ENCODE data around the gene HUWE1. TPM values are rescaled to one million over a fixed set of nuclear protein-coding genes. Genes with fewer than 3 reads are reported as not detected.
A peak's percentile ranks its signal among the peaks of the same experiment; 100 is the strongest.

HUWE1 gene
- total and polyA plus RNA-seq, 9 of the 15 experiments (the other 6 are each of a cell fraction or from before 2014, with no cell fraction given) = 23.9 to 204 (median 65.1) TPM

DNA sequence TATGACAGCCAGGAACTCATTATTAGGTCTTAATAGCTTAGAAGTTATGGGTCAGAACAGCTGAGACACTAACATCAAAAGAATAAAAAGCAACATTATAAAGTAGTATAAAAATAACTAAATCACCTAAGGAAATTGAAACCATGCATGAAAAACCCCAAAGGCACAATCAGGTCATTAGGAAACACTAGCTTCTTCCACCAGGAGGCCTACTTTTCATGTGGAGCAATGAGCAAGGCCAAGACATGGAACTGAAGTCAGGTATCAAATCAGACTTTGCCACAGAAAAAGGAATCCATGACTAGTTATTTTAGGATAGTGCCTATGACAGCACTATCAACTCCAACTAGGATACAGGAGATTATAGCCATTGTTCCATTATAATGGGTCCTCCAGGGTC lies 7.9 kb downstream of the HUWE1 start:
- peak in 1 of 2 experiments; percentile 25; a peak in 1 of 4 replicates for TF ChIP-seq RAD21 (CRISPR knock-in tag; conservative IDR thresholded peaks at IDR 0.05 in 1 of 2, IDR thresholded peaks at IDR 0.05 in 1 of 2)
- TF ChIP-seq, protein P1, sequence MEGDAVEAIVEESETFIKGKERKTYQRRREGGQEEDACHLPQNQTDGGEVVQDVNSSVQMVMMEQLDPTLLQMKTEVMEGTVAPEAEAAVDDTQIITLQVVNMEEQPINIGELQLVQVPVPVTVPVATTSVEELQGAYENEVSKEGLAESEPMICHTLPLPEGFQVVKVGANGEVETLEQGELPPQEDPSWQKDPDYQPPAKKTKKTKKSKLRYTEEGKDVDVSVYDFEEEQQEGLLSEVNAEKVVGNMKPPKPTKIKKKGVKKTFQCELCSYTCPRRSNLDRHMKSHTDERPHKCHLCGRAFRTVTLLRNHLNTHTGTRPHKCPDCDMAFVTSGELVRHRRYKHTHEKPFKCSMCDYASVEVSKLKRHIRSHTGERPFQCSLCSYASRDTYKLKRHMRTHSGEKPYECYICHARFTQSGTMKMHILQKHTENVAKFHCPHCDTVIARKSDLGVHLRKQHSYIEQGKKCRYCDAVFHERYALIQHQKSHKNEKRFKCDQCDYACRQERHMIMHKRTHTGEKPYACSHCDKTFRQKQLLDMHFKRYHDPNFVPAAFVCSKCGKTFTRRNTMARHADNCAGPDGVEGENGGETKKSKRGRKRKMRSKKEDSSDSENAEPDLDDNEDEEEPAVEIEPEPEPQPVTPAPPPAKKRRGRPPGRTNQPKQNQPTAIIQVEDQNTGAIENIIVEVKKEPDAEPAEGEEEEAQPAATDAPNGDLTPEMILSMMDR (IDR thresholded peaks at IDR 0.05 in 2 of 3, conservative IDR thresholded peaks at IDR 0.05 in 1 of 3; ENCODE audit: insufficient read depth in 2 of 3, low read depth in 1 of 3, low read length in 3 of 3) = peak in 2 of 3 experiments; percentile 3 to 32; a peak in 2 of 6 replicates
- TF ChIP-seq FOXM1 (IDR thresholded peaks at IDR 0.05; ENCODE audit: low read depth) = no peak
- TF ChIP-seq FOXM1 (CRISPR knock-in tag; IDR thresholded peaks at IDR 0.05; ENCODE audit: low read depth) = no peak
- TF ChIP-seq RBM34 (IDR thresholded peaks at IDR 0.05; ENCODE audit: borderline replicate concordance, insufficient read depth, low read length) = no peak
- Histone ChIP-seq H3K79me2 (ENCODE audit: control insufficient read depth, insufficient read depth, low read length) (peaks cover 99% of the 10 kb centered on the region), H3K4me2 (ENCODE audit: insufficient read depth, low read length) (no peak overlapping the region), H3K27ac (ENCODE audit: extremely low read depth, low read depth, low read length) (no peak overlapping the region), H3K4me3 (no peak overlapping the region), H3K27me3 (ENCODE audit: control insufficient read depth in 2 of 2, insufficient read depth in 2 of 2, low read length in 2 of 2) (no peaks in the 10 kb centered on the region), H3K36me3 (ENCODE audit: control insufficient read depth, insufficient read depth, low read length) (peaks cover 83% of the 10 kb centered on the region), H3K9me3 (replicated peaks; ENCODE audit: control insufficient read depth, insufficient read depth, low read depth, low read length) (no peaks in the 10 kb centered on the region), H3K9me1 (ENCODE audit: control insufficient read depth, insufficient read depth, low read length) (peaks cover 3% of the 10 kb centered on the region), H2AFZ (ENCODE audit: low read depth, low read length) (no peak overlapping the region), H3K9ac (ENCODE audit: insufficient read depth in 1 of 2, low read depth in 2 of 2, low read length in 2 of 2) (no peak overlapping the region), H3K4me1 (replicated peaks in 1 of 2; ENCODE audit: control insufficient read depth in 2 of 2, insufficient read depth in 2 of 2, low read length in 2 of 2) (peaks cover 0 to 8% of the 10 kb centered on the region in 2 experiments; a peak in 3 of 5 replicates), H4K20me1 (replicated peaks; ENCODE audit: control insufficient read depth, insufficient read depth, low read length) (peaks cover 11% of the 10 kb centered on the region)
- DNase-seq (ENCODE audit: extremely low read depth in 1 of 4, low spot score in 3 of 4) (peak in 2 of 4 experiments; percentile 11 to 29), FAIRE-seq (peak; percentile 40), ATAC-seq (no peak)
- ChIA-PET CTCF (ENCODE audit: low intra/inter-chr PET ratio) (no interaction called here), POLR2A (interaction anchor here (1.0 kb wide), 1 partner anchor 9 kb away, joined by 5 read pairs; no protein-coding TSS in a partner anchor)
- intact Hi-C loops (cut with micrococcal nuclease) = no loop called here
- no TSS peak for BruUV-seq (replicated peaks)
- in situ Hi-C loops (cut with MboI) = no loop called here

Data from K562 (cell line).